Panc1 (cell line): ENCODE measurements around the gene MORF4L2. TPM values are rescaled to one million over a fixed set of nuclear protein-coding genes. Genes with fewer than 3 reads are reported as not detected.
"Not testable (repeated sequence)": the region's sequence is repeated elsewhere in the genome, so short reads cannot be mapped to it uniquely, and the experiment has no call there.

Experiments used
- ATAC-seq: fragments of 200-7000 bp; cut with Tn5 transposase; 2 replicates; pipeline ENCODE4 v1.9.1; 2020; ENCODE audit warnings: mild to moderate bottlenecking, moderate library complexity
- BruUV-seq: library from RNA; stranded (reverse); fragments of 400-500 nt; replicated peaks from 2 replicates; lab custom pipeline; 2021; lab: Mats Ljungman, UMichigan
- CTCF ChIA-PET: fragments of 300-600 bp; sonication (Branson Sonifier 250); formaldehyde crosslinking; loops from one replicate; lab custom pipeline; 2022; ENCODE audit warnings: antibody characterized with exemption; lab: Charles Lee
- POLR2A ChIA-PET: fragments of 300-600 bp; sonication (Branson Sonifier 250); formaldehyde crosslinking; loops from one replicate; lab custom pipeline; 2022; ENCODE audit warnings: antibody characterized with exemption; lab: Charles Lee
- DNase-seq: peaks from one replicate; pipeline ENCODE4 v3.0.0-alpha.2; 2010; ENCODE audit warnings: low read depth, low spot score
- H3K27ac ChIP-seq: 2 replicates; pipeline ENCODE4 v1.5.1; 2011; ENCODE audit warnings: mild to moderate bottlenecking, low read length, inconsistent platforms
- H3K27me3 ChIP-seq: fragments of 200-500 bp; sonication (Bioruptor generic); 2 replicates; pipeline ENCODE4 v1.6.0; 2014; ENCODE audit warnings: low read length, inconsistent platforms; ENCODE audit not compliant: control insufficient read depth, insufficient read depth
- H3K36me3 ChIP-seq: fragments of 200-500 bp; sonication (Bioruptor generic); 2 replicates; pipeline ENCODE4 v1.5.1; 2014; ENCODE audit warnings: inconsistent platforms, mild to moderate bottlenecking, low read length, moderate library complexity; ENCODE audit not compliant: control insufficient read depth, insufficient read depth
- H3K4me1 ChIP-seq: 2 replicates; pipeline ENCODE4 v1.5.1; 2011; ENCODE audit warnings: inconsistent platforms, mild to moderate bottlenecking, low read length, moderate library complexity; ENCODE audit not compliant: control insufficient read depth, insufficient read depth
- H3K4me3 ChIP-seq, 2 experiments: 2 replicates each; pipeline ENCODE4 v1.5.1; 2011 to 2012; ENCODE audit warnings: low read depth in 2 of 2, low read length in 2 of 2, mild to moderate bottlenecking in 2 of 2, inconsistent platforms in 1 of 2, moderate library complexity in 1 of 2
- H3K9me3 ChIP-seq: fragments of 200-500 bp; sonication (Bioruptor generic); 2 replicates; pipeline ENCODE4 v1.5.1; 2014; ENCODE audit warnings: low read depth, mild to moderate bottlenecking, inconsistent platforms, low read length, moderate library complexity; ENCODE audit not compliant: control insufficient read depth, insufficient read depth
- CTCF ChIP-seq: fragments of 450-650 bp; IDR thresholded peaks from 2 replicates; pipeline ENCODE4 v1.5.1; 2017; ENCODE audit warnings: mild to moderate bottlenecking
- POLR2AphosphoS5 ChIP-seq: IDR thresholded peaks from 2 replicates; pipeline ENCODE4 v1.6.1; 2012; ENCODE audit warnings: mild to moderate bottlenecking, low read depth, low read length, moderate library complexity
- REST ChIP-seq, 2 experiments: IDR thresholded peaks; 2 replicates each; pipeline ENCODE4 v1.6.1; 2011 to 2012; ENCODE audit warnings: low read depth in 2 of 2, control low read depth in 1 of 2, low read length in 1 of 2, mild to moderate bottlenecking in 1 of 2, moderate library complexity in 1 of 2; ENCODE audit not compliant: insufficient read depth in 1 of 2
- SIN3A ChIP-seq: IDR thresholded peaks from 2 replicates; pipeline ENCODE4 v1.6.1; 2012; ENCODE audit warnings: low read depth, mild to moderate bottlenecking, low read length, moderate library complexity, borderline replicate concordance; ENCODE audit not compliant: insufficient read depth
- TCF7L2 ChIP-seq: IDR thresholded peaks from 2 replicates; pipeline ENCODE4 v1.6.1; 2011; ENCODE audit warnings: mild to moderate bottlenecking, low read depth, low read length, inconsistent platforms
- in situ Hi-C: cut with HindIII; loops from 2 replicates; pipeline ENCODE4 v1.10.0; 2016; ENCODE audit warnings: low sequenced_read_pairs, low pct_unique_long_range_greater_than_20kb
- intact Hi-C: fragments of 100-400 bp; cut with micrococcal nuclease; formaldehyde crosslinking; loops from one replicate; pipeline ENCODE4 v1.10.0; 2022; ENCODE audit not compliant: unreplicated experiment
- total RNA-seq: library from RNA; stranded (reverse); gene quantifications from one replicate; pipeline ENCODE4 v1.2.1, GENCODE V29; 2021; ENCODE audit not compliant: unreplicated experiment

MORF4L2 gene
- total RNA-seq, 1 experiment from 2014 or later: 500 TPM

- DNase-seq (no peak), ATAC-seq (peak; percentile 49)
- POLR2A ChIA-PET: no interaction called here
- no peak overlapping the region for H3K4me3 ChIP-seq
- H3K9me3 ChIP-seq: peaks cover 4% of the 10 kb centered on the region; the same call in 1 of the 2 replicates
- no peaks in the 10 kb centered on the region for H3K27me3 ChIP-seq
- in situ Hi-C loops: no loop called here
- H3K27ac ChIP-seq: peak overlapping the region; percentile 86
- BruUV-seq: no TSS peak
- intact Hi-C loops: no loop called here
- H3K4me1 ChIP-seq: peaks cover 32% of the 10 kb centered on the region
- no peaks in the 10 kb centered on the region for H3K36me3 ChIP-seq
- TF ChIP-seq TCF7L2 (no peak), POLR2AphosphoS5 (peak; percentile 31; the same call in 1 of the 2 replicates)
- CTCF ChIA-PET: no interaction called here
These were observed 27.6 kb downstream of the MORF4L2 start for GRCh38 chrX:103658681-103659433.

GRCh38 chrX:103657066-103657465 lies 29.4 kb downstream of the MORF4L2 start:
- in situ Hi-C loops, H3K9me3 ChIP-seq, intact Hi-C loops, CTCF ChIA-PET, DNase-seq, POLR2A ChIA-PET, H3K4me3 ChIP-seq, H3K36me3 ChIP-seq, H3K27me3 ChIP-seq, BruUV-seq: not testable (repeated sequence)
- peaks cover 32% of the 10 kb centered on the region for H3K4me1 ChIP-seq
- peak overlapping the region; percentile 86 for H3K27ac ChIP-seq
- peak; percentile 51 for ATAC-seq

DNA sequence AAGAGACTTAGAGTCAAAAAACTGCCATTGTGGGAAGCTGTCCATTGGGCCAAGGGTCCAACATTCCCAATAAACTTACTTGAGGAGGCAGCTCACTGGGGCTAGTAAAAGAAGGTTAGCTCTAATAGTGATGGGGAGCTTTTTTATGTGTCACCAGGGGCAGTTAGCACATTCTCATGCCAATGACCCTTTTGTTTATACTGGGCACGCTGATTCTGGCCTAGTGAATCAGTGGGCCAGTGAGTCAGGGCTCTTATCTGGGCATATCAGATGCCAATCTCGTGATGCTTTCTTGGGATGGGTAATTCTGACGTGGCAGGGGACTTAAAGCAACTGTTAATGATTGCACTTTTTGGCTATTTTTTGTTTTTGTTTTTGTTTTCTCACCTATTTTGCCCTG lies 29.9 kb downstream of the MORF4L2 start:
- H3K4me1 ChIP-seq: peaks cover 32% of the 10 kb centered on the region
- peak overlapping the region; percentile 86 for H3K27ac ChIP-seq
- BruUV-seq: no TSS peak
- no peak overlapping the region for H3K4me3 ChIP-seq
- intact Hi-C loops (no loop called here), in situ Hi-C loops (no loop called here)
- peak; percentile 82 for DNase-seq
- CTCF ChIA-PET: no interaction called here
- peaks cover 4% of the 10 kb centered on the region; the same call in 1 of the 2 replicates for H3K9me3 ChIP-seq
- H3K36me3 ChIP-seq: no peaks in the 10 kb centered on the region
- H3K27me3 ChIP-seq: no peaks in the 10 kb centered on the region
- POLR2A ChIA-PET: no interaction called here
- TF ChIP-seq REST (IDR thresholded peaks at IDR 0.05; ENCODE audit: insufficient read depth in 1 of 2, low read depth in 2 of 2, low read length in 1 of 2) (no peak), SIN3A (no peak), POLR2AphosphoS5 (peak; percentile 57; the same call in 1 of the 2 replicates), TCF7L2 (0 out of 2 replicates have a peak, but pooled peaks have one; percentile 56), CTCF (no peak)
- ATAC-seq: peak; percentile 92

- H3K36me3 ChIP-seq, H3K27me3 ChIP-seq, POLR2A ChIA-PET, ATAC-seq, H3K4me3 ChIP-seq, DNase-seq, intact Hi-C loops, BruUV-seq, CTCF ChIA-PET, H3K9me3 ChIP-seq, in situ Hi-C loops: not testable (repeated sequence)
- H3K27ac ChIP-seq: peak overlapping the region; percentile 86
- H3K4me1 ChIP-seq: peaks cover 32% of the 10 kb centered on the region
These were observed 31.1 kb downstream of the MORF4L2 start for GRCh38 chrX:103655230-103656000.
